ENCODE data around the gene TPCN2. TPM values are rescaled to one million over a fixed set of nuclear protein-coding genes. Genes with fewer than 3 reads are reported as not detected.

The TPCN2 gene
- total and polyA plus RNA-seq, 9 of the 15 experiments (the other 6 are each of a cell fraction or from before 2014, with no cell fraction given): 0.66 to 10.2 (median 4.6) TPM

- TF ChIP-seq SPI1 (IDR thresholded peaks at IDR 0.05; ENCODE audit: borderline replicate concordance, low read depth, low read length) (no peak), HDGF (IDR thresholded peaks at IDR 0.05) (no peak), NUFIP1 (IDR thresholded peaks at IDR 0.05; ENCODE audit: partially characterized antibody) (no peak), RAD21 (CRISPR knock-in tag; conservative IDR thresholded peaks at IDR 0.05 in 1 of 2, IDR thresholded peaks at IDR 0.05 in 1 of 2) (no peak), TCF3 (CRISPR knock-in tag; IDR thresholded peaks at IDR 0.05) (no peak), HINFP (tag; conservative IDR thresholded peaks at IDR 0.05; ENCODE audit: low read depth) (no peak)
Observed at GRCh38 chr11:69113226-69113625, 64.5 kb downstream of the TPCN2 start (continued).

- Histone ChIP-seq H3K4me3 (no peak overlapping the region), H4K20me1 (replicated peaks; ENCODE audit: control insufficient read depth, insufficient read depth, low read length) (peaks cover 13% of the 10 kb centered on the region; the same call in 1 of the 2 replicates), H3K27me3 (ENCODE audit: control insufficient read depth in 2 of 2, insufficient read depth in 2 of 2, low read length in 2 of 2) (peaks cover 34 to 70% of the 10 kb centered on the region in 2 experiments), H2AFZ (ENCODE audit: low read depth, low read length) (no peak overlapping the region), H3K4me1 (replicated peaks in 1 of 2; ENCODE audit: control insufficient read depth in 2 of 2, insufficient read depth in 2 of 2, low read length in 2 of 2) (peaks cover 0 to 13% of the 10 kb centered on the region in 2 experiments; a peak in 2 of 5 replicates), H3K4me2 (ENCODE audit: insufficient read depth, low read length) (no peak overlapping the region), H3K79me2 (ENCODE audit: control insufficient read depth, insufficient read depth, low read length) (no peaks in the 10 kb centered on the region), H3K27ac (ENCODE audit: extremely low read depth, low read depth, low read length) (no peak overlapping the region), H3K36me3 (ENCODE audit: control insufficient read depth, insufficient read depth, low read length) (no peaks in the 10 kb centered on the region), H3K9ac (ENCODE audit: insufficient read depth in 1 of 2, low read depth in 2 of 2, low read length in 2 of 2) (no peak overlapping the region), H3K9me3 (replicated peaks; ENCODE audit: control insufficient read depth, insufficient read depth, low read depth, low read length) (no peaks in the 10 kb centered on the region), H3K9me1 (ENCODE audit: control insufficient read depth, insufficient read depth, low read length) (no peaks in the 10 kb centered on the region)
- in situ Hi-C loops (cut with MboI): no loop called here
- ChIA-PET POLR2A (interaction anchor here (0.7 to 1.0 kb wide), 3 partner anchors 8 to 444 kb away, joined by 3 to 5 read pairs (median 3); no protein-coding TSS in a partner anchor), CTCF (ENCODE audit: low intra/inter-chr PET ratio) (no interaction called here)
- intact Hi-C loops (cut with micrococcal nuclease): no loop called here
- WGBS (ENCODE audit: insufficient coverage, low coverage, missing lambda C conversion rate): 9% methylated on average over 17 of the region's 22 CpGs
- BruUV-seq (replicated peaks): no TSS peak
- DNase-seq (ENCODE audit: extremely low read depth in 1 of 4, low spot score in 3 of 4) (no peak), FAIRE-seq (no peak), ATAC-seq (no peak)
- TF ChIP-seq OTX1 (CRISPR knock-in tag; IDR thresholded peaks at IDR 0.05): no peak
- TF ChIP-seq ZNF121 (CRISPR knock-in tag; conservative IDR thresholded peaks at IDR 0.05): no peak
- TF ChIP-seq MTA3 (IDR thresholded peaks at IDR 0.05; ENCODE audit: borderline replicate concordance): no peak
Observed at GRCh38 chr11:69113646-69114340, 65.1 kb downstream of the TPCN2 start.

All from K562 (cell line).